Measurements from ENCODE around the gene MTOR.

- no peak for TF ChIP-seq EP300 (IDR thresholded peaks at IDR 0.05; ENCODE audit: borderline replicate concordance in 1 of 2, low read depth in 2 of 2, low read length in 2 of 2)
- no peak for TF ChIP-seq YY1 (IDR thresholded peaks at IDR 0.05; ENCODE audit: low read depth, low read length)
- TF ChIP-seq POLR2A (IDR thresholded peaks at IDR 0.05; ENCODE audit: control extremely low read depth in 1 of 2, low read depth in 2 of 2, low read length in 2 of 2) = no peak
These were observed 154.8 kb downstream of the MTOR start for GRCh38 chr1:11107599-11107998.

All from H1 (cell line).